GM10266 (cell line): ENCODE results near the gene GPR137B.
"Not testable (repeated sequence)": the region's sequence is repeated elsewhere in the genome, so short reads cannot be mapped to it uniquely, and the experiment has no call there.

Experiments used
- DNase-seq: peaks from one replicate; pipeline ENCODE4 v3.0.0; 2012; ENCODE audit errors: extremely low spot score
- CTCF ChIP-seq: IDR thresholded peaks from 2 replicates; pipeline ENCODE4 v1.5.1; 2012; ENCODE audit warnings: mild to moderate bottlenecking, low read depth; ENCODE audit not compliant: control insufficient read depth, insufficient read depth; ENCODE audit errors: missing control alignments

Gene GPR137B

GRCh38 chr1:236181059-236181458 is 38.7 kb downstream of the GPR137B start:
- DNase-seq, result no peak
- TF ChIP-seq CTCF, result no peak

GRCh38 chr1:236185687-236186086 is 43.3 kb downstream of the GPR137B start:
- DNase-seq, result no peak
- no peak for TF ChIP-seq CTCF

- not testable (repeated sequence) for DNase-seq
Observed at GRCh38 chr1:236186471-236186870, 44.1 kb downstream of the GPR137B start.

- not testable (repeated sequence) for DNase-seq
Observed at GRCh38 chr1:236188084-236188483, 45.7 kb downstream of the GPR137B start.

- TF ChIP-seq CTCF, result no peak
- DNase-seq, result no peak
Observed at GRCh38 chr1:236193184-236193583, 50.8 kb downstream of the GPR137B start.

GRCh38 chr1:236200925-236201324 is 58.6 kb downstream of the GPR137B start:
- DNase-seq, result no peak
- TF ChIP-seq CTCF, result no peak

- no peak for TF ChIP-seq CTCF
Observed at GRCh38 chr1:236201786-236202185, 59.4 kb downstream of the GPR137B start.

GRCh38 chr1:236204039-236204438 is 61.7 kb downstream of the GPR137B start:
- no peak for DNase-seq
- TF ChIP-seq CTCF, result no peak

More at GRCh38 chr1:236201786-236202185, 59.4 kb downstream of the GPR137B start:
- DNase-seq, result no peak
